Measurements from ENCODE around the gene SOX10.
A peak's percentile ranks its signal among the peaks of the same experiment; 100 is the strongest.

DNA sequence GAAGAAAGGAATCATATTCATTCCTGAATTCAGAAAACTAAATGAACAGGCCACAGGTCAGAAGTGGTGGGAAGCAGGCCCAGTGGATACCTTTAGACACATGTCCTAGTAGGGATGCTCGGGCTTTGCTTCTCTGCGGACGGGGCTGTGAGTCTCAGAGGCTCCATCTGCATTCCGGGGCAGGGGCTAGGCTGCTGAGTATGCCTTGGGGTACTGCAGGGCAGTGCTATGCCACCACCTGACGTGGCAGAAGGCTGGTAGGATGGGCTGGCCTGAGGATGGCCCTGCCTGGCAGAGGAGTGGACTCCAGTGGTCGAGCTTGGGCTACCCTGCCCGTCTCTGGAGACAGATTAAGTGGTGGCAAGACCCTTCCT, 40.5 kb downstream of the SOX10 start:
- TF ChIP-seq POLR2AphosphoS5 (IDR thresholded peaks at IDR 0.05) (peak in 1 of 3 donors; percentile 21), POLR2A (IDR thresholded peaks at IDR 0.05) (no peak)
- TF ChIP-seq, protein P1, sequence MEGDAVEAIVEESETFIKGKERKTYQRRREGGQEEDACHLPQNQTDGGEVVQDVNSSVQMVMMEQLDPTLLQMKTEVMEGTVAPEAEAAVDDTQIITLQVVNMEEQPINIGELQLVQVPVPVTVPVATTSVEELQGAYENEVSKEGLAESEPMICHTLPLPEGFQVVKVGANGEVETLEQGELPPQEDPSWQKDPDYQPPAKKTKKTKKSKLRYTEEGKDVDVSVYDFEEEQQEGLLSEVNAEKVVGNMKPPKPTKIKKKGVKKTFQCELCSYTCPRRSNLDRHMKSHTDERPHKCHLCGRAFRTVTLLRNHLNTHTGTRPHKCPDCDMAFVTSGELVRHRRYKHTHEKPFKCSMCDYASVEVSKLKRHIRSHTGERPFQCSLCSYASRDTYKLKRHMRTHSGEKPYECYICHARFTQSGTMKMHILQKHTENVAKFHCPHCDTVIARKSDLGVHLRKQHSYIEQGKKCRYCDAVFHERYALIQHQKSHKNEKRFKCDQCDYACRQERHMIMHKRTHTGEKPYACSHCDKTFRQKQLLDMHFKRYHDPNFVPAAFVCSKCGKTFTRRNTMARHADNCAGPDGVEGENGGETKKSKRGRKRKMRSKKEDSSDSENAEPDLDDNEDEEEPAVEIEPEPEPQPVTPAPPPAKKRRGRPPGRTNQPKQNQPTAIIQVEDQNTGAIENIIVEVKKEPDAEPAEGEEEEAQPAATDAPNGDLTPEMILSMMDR (IDR thresholded peaks at IDR 0.05 in 8 of 11, conservative IDR thresholded peaks at IDR 0.05 in 3 of 11) = no peak

All from spleen (tissue), 7 donors.